Brain microvascular endothelial cell (primary cell): ENCODE results near the gene TPSAB1.

ENCODE experiments used
- DNase-seq: peaks from one replicate; pipeline ENCODE4 v3.0.0-alpha.2; 2020
- H3K27ac ChIP-seq: fragments of 250-450 bp; sonication (Bioruptor Pico); 2 replicates; pipeline ENCODE4 v1.5.1; 2020; ENCODE audit warnings: mild to moderate bottlenecking, moderate library complexity
- H3K27me3 ChIP-seq: fragments of 250-450 bp; sonication (Bioruptor Pico); replicated peaks from 2 replicates; pipeline ENCODE4 v1.5.1; 2020; ENCODE audit warnings: mild to moderate bottlenecking
- H3K36me3 ChIP-seq: fragments of 250-450 bp; sonication (Bioruptor Pico); replicated peaks from 2 replicates; pipeline ENCODE4 v1.5.1; 2020; ENCODE audit warnings: mild to moderate bottlenecking
- H3K4me3 ChIP-seq: 2 replicates; pipeline ENCODE4 v1.5.1; 2011; ENCODE audit warnings: low read depth, mild to moderate bottlenecking, control low read depth, low read length, moderate library complexity
- in situ Hi-C: cut with HindIII; loops from 2 replicates; pipeline ENCODE4 v1.10.0; 2017; ENCODE audit warnings: low sequenced_read_pairs, low pct_ligation_motif_present
- TF ChIP-seq, protein P1 (sequence below): IDR thresholded peaks from 2 replicates; pipeline ENCODE4 v1.5.1; 2011; ENCODE audit warnings: low read depth, mild to moderate bottlenecking, moderate library complexity, low read length, control low read depth, inconsistent platforms; ENCODE audit errors: missing control alignments

The TPSAB1 gene

GRCh38 chr16:1213231-1213630 is 27.3 kb upstream of the TPSAB1 start:
- peaks cover 10% of the 10 kb centered on the region for H3K36me3 ChIP-seq
- no peak for DNase-seq

GRCh38 chr16:1213796-1214372 is 26.6 kb upstream of the TPSAB1 start:
- no peaks in the 10 kb centered on the region for H3K27me3 ChIP-seq
- TF ChIP-seq, protein P1, sequence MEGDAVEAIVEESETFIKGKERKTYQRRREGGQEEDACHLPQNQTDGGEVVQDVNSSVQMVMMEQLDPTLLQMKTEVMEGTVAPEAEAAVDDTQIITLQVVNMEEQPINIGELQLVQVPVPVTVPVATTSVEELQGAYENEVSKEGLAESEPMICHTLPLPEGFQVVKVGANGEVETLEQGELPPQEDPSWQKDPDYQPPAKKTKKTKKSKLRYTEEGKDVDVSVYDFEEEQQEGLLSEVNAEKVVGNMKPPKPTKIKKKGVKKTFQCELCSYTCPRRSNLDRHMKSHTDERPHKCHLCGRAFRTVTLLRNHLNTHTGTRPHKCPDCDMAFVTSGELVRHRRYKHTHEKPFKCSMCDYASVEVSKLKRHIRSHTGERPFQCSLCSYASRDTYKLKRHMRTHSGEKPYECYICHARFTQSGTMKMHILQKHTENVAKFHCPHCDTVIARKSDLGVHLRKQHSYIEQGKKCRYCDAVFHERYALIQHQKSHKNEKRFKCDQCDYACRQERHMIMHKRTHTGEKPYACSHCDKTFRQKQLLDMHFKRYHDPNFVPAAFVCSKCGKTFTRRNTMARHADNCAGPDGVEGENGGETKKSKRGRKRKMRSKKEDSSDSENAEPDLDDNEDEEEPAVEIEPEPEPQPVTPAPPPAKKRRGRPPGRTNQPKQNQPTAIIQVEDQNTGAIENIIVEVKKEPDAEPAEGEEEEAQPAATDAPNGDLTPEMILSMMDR: no peak
- no peak overlapping the region for H3K27ac ChIP-seq
- no peak for DNase-seq
- H3K36me3 ChIP-seq: peaks cover 10% of the 10 kb centered on the region
- in situ Hi-C loops: no loop called here
- no peak overlapping the region for H3K4me3 ChIP-seq

More at GRCh38 chr16:1213231-1213630, 27.3 kb upstream of the TPSAB1 start:
- in situ Hi-C loops: no loop called here
- TF ChIP-seq, protein P1: no peak
- H3K27me3 ChIP-seq: no peaks in the 10 kb centered on the region
- no peak overlapping the region for H3K27ac ChIP-seq
- no peak overlapping the region for H3K4me3 ChIP-seq

GRCh38 chr16:1214719-1215118 is 25.8 kb upstream of the TPSAB1 start:
- no peaks in the 10 kb centered on the region for H3K27me3 ChIP-seq
- peaks cover 10% of the 10 kb centered on the region for H3K36me3 ChIP-seq
- no peak overlapping the region for H3K27ac ChIP-seq
- no peak for DNase-seq
- H3K4me3 ChIP-seq: no peak overlapping the region
- in situ Hi-C loops: no loop called here
- TF ChIP-seq, protein P1: no peak

- H3K27ac ChIP-seq: no peak overlapping the region
- H3K36me3 ChIP-seq: peaks cover 10% of the 10 kb centered on the region
- H3K4me3 ChIP-seq: no peak overlapping the region
- in situ Hi-C loops: no loop called here
- H3K27me3 ChIP-seq: no peaks in the 10 kb centered on the region
- no peak for DNase-seq
- TF ChIP-seq, protein P1: no peak
These were observed 24.8 kb upstream of the TPSAB1 start for GRCh38 chr16:1215574-1216295.

GRCh38 chr16:1216296-1216619 is 24.2 kb upstream of the TPSAB1 start:
- H3K27me3 ChIP-seq: no peaks in the 10 kb centered on the region
- no peak for DNase-seq
- H3K36me3 ChIP-seq: peaks cover 7% of the 10 kb centered on the region
- H3K4me3 ChIP-seq: no peak overlapping the region
- in situ Hi-C loops: no loop called here
- TF ChIP-seq, protein P1: no peak
- H3K27ac ChIP-seq: no peak overlapping the region
